ENCODE data around the gene WDR86.

Gene WDR86

GRCh38 chr7:151409667-151410404, at the start of gene WDR86:
TSS of gene WDR86 (minus strand) at chr7:151410038. CDS start at chr7:151409589, 449 bp downstream.
- DNase-seq (ENCODE audit: low read depth): no peak

- no peak for DNase-seq (ENCODE audit: low read depth)
Observed at GRCh38 chr7:151457534-151457933, 47.7 kb upstream of the WDR86 start.

- DNase-seq (ENCODE audit: low read depth): no peak
Observed at GRCh38 chr7:151456782-151457181, 46.9 kb upstream of the WDR86 start.

- DNase-seq (ENCODE audit: low read depth): no peak
Observed at GRCh38 chr7:151456276-151456675, 46.4 kb upstream of the WDR86 start.

- DNase-seq (ENCODE audit: low read depth): no peak
Observed at GRCh38 chr7:151455690-151456089, 45.9 kb upstream of the WDR86 start.

GRCh38 chr7:151454932-151455530, 45.2 kb upstream of the WDR86 start:
- DNase-seq (ENCODE audit: low read depth): no peak

GRCh38 chr7:151454305-151454704, 44.5 kb upstream of the WDR86 start:
- peak; percentile 81 for DNase-seq (ENCODE audit: low read depth)

- no peak for DNase-seq (ENCODE audit: low read depth)
Observed at GRCh38 chr7:151453326-151453791, 43.5 kb upstream of the WDR86 start.

- DNase-seq (ENCODE audit: low read depth): no peak
Observed at GRCh38 chr7:151452680-151453325, 43.0 kb upstream of the WDR86 start.

GRCh38 chr7:151451626-151452571, 42.1 kb upstream of the WDR86 start:
- DNase-seq (ENCODE audit: low read depth): no peak

- no peak for DNase-seq (ENCODE audit: low read depth)
Observed at GRCh38 chr7:151451156-151451555, 41.3 kb upstream of the WDR86 start.

- DNase-seq (ENCODE audit: low read depth): no peak
Observed at GRCh38 chr7:151449990-151450389, 40.2 kb upstream of the WDR86 start.

- peak; percentile 49 for DNase-seq (ENCODE audit: low read depth)
Observed at GRCh38 chr7:151448261-151449252, 38.7 kb upstream of the WDR86 start.

GRCh38 chr7:151447901-151448260, 38.0 kb upstream of the WDR86 start:
- DNase-seq (ENCODE audit: low read depth): no peak

GRCh38 chr7:151447312-151447711, 37.5 kb upstream of the WDR86 start:
- no peak for DNase-seq (ENCODE audit: low read depth)

- DNase-seq (ENCODE audit: low read depth): no peak
Observed at GRCh38 chr7:151446412-151446811, 36.6 kb upstream of the WDR86 start.

- DNase-seq (ENCODE audit: low read depth): no peak
Observed at GRCh38 chr7:151444632-151445031, 34.8 kb upstream of the WDR86 start.

GRCh38 chr7:151442776-151443496, 33.1 kb upstream of the WDR86 start:
- no peak for DNase-seq (ENCODE audit: low read depth)

GRCh38 chr7:151440799-151441445, 31.1 kb upstream of the WDR86 start:
- DNase-seq (ENCODE audit: low read depth): no peak
